ENCODE results near the gene ELF1. TPM values are rescaled to one million over a fixed set of nuclear protein-coding genes. Genes with fewer than 3 reads are reported as not detected.
"Not testable (repeated sequence)": the region's sequence is repeated elsewhere in the genome, so short reads cannot be mapped to it uniquely, and the experiment has no call there.

Gene ELF1
- polyA plus RNA-seq, 1 experiment = 35.8 TPM

DNA sequence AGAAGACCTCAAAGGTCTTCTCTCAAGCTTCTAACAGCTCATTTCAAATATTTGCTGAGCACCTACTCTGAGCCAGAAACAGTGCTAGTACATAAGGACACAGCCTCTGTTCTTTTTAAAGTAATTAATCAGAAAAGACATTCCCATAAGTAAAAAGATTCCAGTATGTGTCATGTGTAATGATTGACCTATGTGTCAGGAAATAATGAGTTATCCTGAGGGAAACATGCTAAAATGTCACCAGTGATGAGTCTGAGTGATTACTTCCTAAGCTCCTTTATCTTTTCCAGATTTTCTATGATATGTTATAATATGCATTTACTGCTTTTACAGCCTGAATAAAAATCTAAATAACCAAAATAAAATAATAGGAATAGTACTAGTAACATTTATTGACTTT, 122.1 kb downstream of the ELF1 start:
- no peak for DNase-seq (ENCODE audit: low read depth)
- no peak for TF ChIP-seq CTCF (IDR thresholded peaks at IDR 0.05; ENCODE audit: insufficient read depth, low read depth, low read length)
- Histone ChIP-seq H3K36me3 (ENCODE audit: control insufficient read depth, insufficient read depth, low read length) (no peaks in the 10 kb centered on the region), H3K27me3 (ENCODE audit: control insufficient read depth, insufficient read depth, low read length) (no peaks in the 10 kb centered on the region), H3K4me3 (ENCODE audit: low read depth, low read length) (no peak overlapping the region)
- POLR2A ChIA-PET = no interaction called here
- CTCF ChIA-PET = no interaction called here

GRCh38 chr13:40895227-40896184, 123.6 kb downstream of the ELF1 start:
- Histone ChIP-seq H3K36me3 (ENCODE audit: control insufficient read depth, insufficient read depth, low read length) (no peaks in the 10 kb centered on the region), H3K4me3 (ENCODE audit: low read depth, low read length) (no peak overlapping the region), H3K27me3 (ENCODE audit: control insufficient read depth, insufficient read depth, low read length) (no peaks in the 10 kb centered on the region)
- DNase-seq (ENCODE audit: low read depth) = no peak
- ChIA-PET POLR2A (no interaction called here), CTCF (no interaction called here)
- TF ChIP-seq CTCF (IDR thresholded peaks at IDR 0.05; ENCODE audit: insufficient read depth, low read depth, low read length) = no peak

- POLR2A ChIA-PET = not testable (repeated sequence)
These were observed 125.5 kb downstream of the ELF1 start for GRCh38 chr13:40893573-40893972.

DNA sequence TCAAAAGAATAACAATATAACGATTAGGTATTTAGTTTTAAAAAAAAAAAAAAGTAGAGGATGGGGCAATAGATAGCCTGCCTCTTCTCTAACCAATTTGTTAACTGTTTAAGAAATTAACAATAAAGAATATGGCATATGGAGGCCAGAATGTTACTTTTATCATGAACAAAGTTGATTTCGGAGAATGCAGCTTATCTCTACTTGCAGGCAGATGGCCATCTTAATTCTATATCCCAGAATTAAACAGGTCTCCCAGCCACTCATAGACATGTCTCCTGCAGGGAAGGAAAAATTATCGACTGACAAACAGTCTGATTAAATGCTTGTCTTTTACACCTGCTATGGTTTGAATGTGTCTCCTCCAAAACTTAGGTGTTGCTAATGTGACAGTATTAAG, 133.1 kb downstream of the ELF1 start:
- POLR2A ChIA-PET = no interaction called here
- no peak for TF ChIP-seq CTCF (IDR thresholded peaks at IDR 0.05; ENCODE audit: insufficient read depth, low read depth, low read length)
- CTCF ChIA-PET = no interaction called here
- H3K36me3 ChIP-seq (ENCODE audit: control insufficient read depth, insufficient read depth, low read length) = no peaks in the 10 kb centered on the region
- H3K27me3 ChIP-seq (ENCODE audit: control insufficient read depth, insufficient read depth, low read length) = no peaks in the 10 kb centered on the region
- no peak for DNase-seq (ENCODE audit: low read depth)
- H3K4me3 ChIP-seq (ENCODE audit: low read depth, low read length) = no peak overlapping the region

More at GRCh38 chr13:40893573-40893972, 125.5 kb downstream of the ELF1 start:
- H3K27me3 ChIP-seq (ENCODE audit: control insufficient read depth, insufficient read depth, low read length); DNase-seq (ENCODE audit: low read depth); CTCF ChIA-PET; H3K4me3 ChIP-seq (ENCODE audit: low read depth, low read length); H3K36me3 ChIP-seq (ENCODE audit: control insufficient read depth, insufficient read depth, low read length): not testable (repeated sequence)

DNA sequence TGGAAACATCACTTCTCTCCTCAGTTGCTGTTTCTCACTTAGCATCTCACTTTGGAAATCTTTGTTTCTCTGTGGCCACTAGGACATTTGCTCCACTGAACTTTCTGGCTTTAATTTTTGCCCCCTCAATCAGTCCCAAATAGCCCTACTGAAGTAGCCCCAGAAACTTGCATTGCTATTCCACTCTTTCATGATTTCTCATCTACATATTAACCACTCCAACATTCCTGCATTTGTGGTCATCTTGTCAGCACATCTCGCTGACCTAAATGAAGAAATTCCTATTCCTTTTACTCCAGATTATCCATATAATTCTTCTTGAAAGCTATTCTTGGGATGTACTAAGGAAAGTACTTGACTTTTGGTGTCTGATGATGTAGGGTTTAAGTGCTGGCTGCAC, 134.9 kb downstream of the ELF1 start:
- H3K4me3 ChIP-seq (ENCODE audit: low read depth, low read length); POLR2A ChIA-PET; H3K27me3 ChIP-seq (ENCODE audit: control insufficient read depth, insufficient read depth, low read length); CTCF ChIA-PET; DNase-seq (ENCODE audit: low read depth); H3K36me3 ChIP-seq (ENCODE audit: control insufficient read depth, insufficient read depth, low read length): not testable (repeated sequence)

Other genes starting within 250 kb of the ELF1 start
- 7.6 and 13.8 TPM in 2 replicates for gene MRPS31, start 248.1 kb downstream of the ELF1 start, polyA plus RNA-seq (2011; rRNA removed)
- 4.7 and 5.9 TPM in 2 replicates for gene SLC25A15, start 229.7 kb downstream of the ELF1 start, polyA plus RNA-seq (2011; rRNA removed)
- 4.9 and 10.6 TPM in 2 replicates for gene WBP4, start 42.2 kb upstream of the ELF1 start, polyA plus RNA-seq (2011; rRNA removed)
- gene KBTBD6, start 113.5 kb upstream of the ELF1 start, polyA plus RNA-seq (2011; rRNA removed) = 5.1 and 5.7 TPM in 2 replicates
- gene KBTBD7, start 175.3 kb upstream of the ELF1 start, polyA plus RNA-seq (2011; rRNA removed) = 3.2 and 3.4 TPM in 2 replicates
- 5.2 and 8.7 TPM in 2 replicates for gene MTRF1, start 244.3 kb upstream of the ELF1 start, polyA plus RNA-seq (2011; rRNA removed)